Measurements from ENCODE around the gene MARS1.

MARS1 gene

GRCh38 chr12:57525615-57526383, 37.9 kb downstream of the MARS1 start:
- Mint-ChIP-seq H3K27me3 (no peaks in the 10 kb centered on the region), H3K4me1 (peaks cover 34 to 70% of the 10 kb centered on the region in 2 donors), H3K36me3 (peaks cover 38 to 51% of the 10 kb centered on the region in 2 donors), H3K4me3 (peak overlapping the region; percentile 25 to 35), H3K9me3 (no peaks in the 10 kb centered on the region), H3K27ac (peak overlapping the region; percentile 85)
- DNase-seq, result no peak
- no peak for ATAC-seq (replicated peaks)

- H3K27ac Mint-ChIP-seq, result peak overlapping the region; percentile 88
- H3K36me3 Mint-ChIP-seq, result peaks cover 38 to 55% of the 10 kb centered on the region in 2 donors
- peaks cover 30 to 62% of the 10 kb centered on the region in 2 donors for H3K4me1 Mint-ChIP-seq
- no peaks in the 10 kb centered on the region for H3K9me3 Mint-ChIP-seq
- DNase-seq, result no peak
- ATAC-seq (replicated peaks), result no peak
- H3K4me3 Mint-ChIP-seq, result peak overlapping the region in 1 of 2 donors; percentile 22
- H3K27me3 Mint-ChIP-seq, result no peaks in the 10 kb centered on the region
These were observed 38.7 kb downstream of the MARS1 start for GRCh38 chr12:57526477-57527126.

GRCh38 chr12:57527184-57527583, 39.3 kb downstream of the MARS1 start:
- DNase-seq (no peak), ATAC-seq (replicated peaks) (no peak)
- Mint-ChIP-seq H3K27ac (peak overlapping the region; percentile 31), H3K36me3 (peaks cover 38 to 59% of the 10 kb centered on the region in 2 donors), H3K4me1 (peaks cover 25 to 56% of the 10 kb centered on the region in 2 donors), H3K27me3 (no peaks in the 10 kb centered on the region), H3K4me3 (peak overlapping the region in 1 of 2 donors; percentile 22), H3K9me3 (no peaks in the 10 kb centered on the region)

GRCh38 chr12:57528176-57528575, 40.3 kb downstream of the MARS1 start:
- H3K27ac Mint-ChIP-seq, result peak overlapping the region; percentile 51
- no peaks in the 10 kb centered on the region for H3K9me3 Mint-ChIP-seq
- no peak for DNase-seq
- no peaks in the 10 kb centered on the region for H3K27me3 Mint-ChIP-seq
- peaks cover 23 to 51% of the 10 kb centered on the region in 2 donors for H3K4me1 Mint-ChIP-seq
- no peak overlapping the region for H3K4me3 Mint-ChIP-seq
- ATAC-seq (replicated peaks), result no peak
- H3K36me3 Mint-ChIP-seq, result peaks cover 45 to 63% of the 10 kb centered on the region in 2 donors

GRCh38 chr12:57528831-57529555, 41.1 kb downstream of the MARS1 start:
- H3K36me3 Mint-ChIP-seq, result peaks cover 49 to 67% of the 10 kb centered on the region in 2 donors

GRCh38 chr12:57529831-57530230, 42.0 kb downstream of the MARS1 start:
- Mint-ChIP-seq H3K36me3 (peaks cover 47 to 64% of the 10 kb centered on the region in 2 donors), H3K9me3 (no peaks in the 10 kb centered on the region), H3K27ac (peak overlapping the region; percentile 60), H3K4me3 (no peak overlapping the region), H3K4me1 (peaks cover 10 to 34% of the 10 kb centered on the region in 2 donors), H3K27me3 (no peaks in the 10 kb centered on the region)
- ATAC-seq (replicated peaks), result no peak
- DNase-seq, result no peak

More at GRCh38 chr12:57528831-57529555, 41.1 kb downstream of the MARS1 start:
- Mint-ChIP-seq H3K9me3 (no peaks in the 10 kb centered on the region), H3K27me3 (no peaks in the 10 kb centered on the region), H3K4me1 (peaks cover 18 to 43% of the 10 kb centered on the region in 2 donors), H3K27ac (peak overlapping the region; percentile 75), H3K4me3 (no peak overlapping the region)
- ATAC-seq (replicated peaks) (no peak), DNase-seq (no peak)

GRCh38 chr12:57530396-57531142, 42.7 kb downstream of the MARS1 start:
- Mint-ChIP-seq H3K36me3 (peaks cover 47 to 64% of the 10 kb centered on the region in 2 donors), H3K27ac (no peak overlapping the region)

GRCh38 chr12:57531836-57532235, 44.0 kb downstream of the MARS1 start:
- Mint-ChIP-seq H3K36me3 (peaks cover 40 to 67% of the 10 kb centered on the region in 2 donors), H3K9me3 (no peaks in the 10 kb centered on the region), H3K27ac (peak overlapping the region; percentile 65), H3K4me1 (peaks cover 2 to 14% of the 10 kb centered on the region in 2 donors), H3K4me3 (no peak overlapping the region), H3K27me3 (no peaks in the 10 kb centered on the region)
- ATAC-seq (replicated peaks) (no peak), DNase-seq (no peak)

More at GRCh38 chr12:57530396-57531142, 42.7 kb downstream of the MARS1 start:
- Mint-ChIP-seq H3K27me3 (no peaks in the 10 kb centered on the region), H3K9me3 (no peaks in the 10 kb centered on the region), H3K4me3 (no peak overlapping the region), H3K4me1 (peaks cover 5 to 27% of the 10 kb centered on the region in 2 donors)
- ATAC-seq (replicated peaks) (no peak), DNase-seq (no peak)

- ATAC-seq (replicated peaks), result no peak
- no peaks in the 10 kb centered on the region for H3K9me3 Mint-ChIP-seq
- H3K27me3 Mint-ChIP-seq, result no peaks in the 10 kb centered on the region
- DNase-seq, result no peak
- peak overlapping the region; percentile 56 for H3K27ac Mint-ChIP-seq
- H3K36me3 Mint-ChIP-seq, result peaks cover 39 to 76% of the 10 kb centered on the region in 2 donors
- no peak overlapping the region for H3K4me3 Mint-ChIP-seq
- H3K4me1 Mint-ChIP-seq, result peaks cover 2 to 6% of the 10 kb centered on the region in 2 donors
These were observed 45.2 kb downstream of the MARS1 start for GRCh38 chr12:57533108-57533507.

GRCh38 chr12:57534250-57534649, 46.4 kb downstream of the MARS1 start:
- H3K9me3 Mint-ChIP-seq, result no peaks in the 10 kb centered on the region
- DNase-seq (no peak), ATAC-seq (replicated peaks) (no peak)
- H3K27me3 Mint-ChIP-seq, result no peaks in the 10 kb centered on the region
- no peak overlapping the region for H3K4me3 Mint-ChIP-seq
- H3K36me3 Mint-ChIP-seq, result peaks cover 37 to 76% of the 10 kb centered on the region in 2 donors
- peaks cover 9 to 17% of the 10 kb centered on the region in 2 donors for H3K4me1 Mint-ChIP-seq
- H3K27ac Mint-ChIP-seq, result no peak overlapping the region

GRCh38 chr12:57534991-57535543, 47.2 kb downstream of the MARS1 start:
- Mint-ChIP-seq H3K27ac (peak overlapping the region; percentile 3), H3K27me3 (no peaks in the 10 kb centered on the region), H3K4me1 (peaks cover 7 to 12% of the 10 kb centered on the region in 2 donors), H3K36me3 (peaks cover 30 to 75% of the 10 kb centered on the region in 2 donors), H3K4me3 (no peak overlapping the region), H3K9me3 (no peaks in the 10 kb centered on the region)
- ATAC-seq (replicated peaks), result no peak
- no peak for DNase-seq

- Mint-ChIP-seq H3K9me3 (no peaks in the 10 kb centered on the region), H3K27ac (peak overlapping the region; percentile 57), H3K27me3 (no peaks in the 10 kb centered on the region), H3K4me1 (peaks cover 7 to 12% of the 10 kb centered on the region in 2 donors), H3K36me3 (peaks cover 31 to 79% of the 10 kb centered on the region in 2 donors), H3K4me3 (no peak overlapping the region)
- no peak for DNase-seq
- ATAC-seq (replicated peaks), result no peak
These were observed 48.1 kb downstream of the MARS1 start for GRCh38 chr12:57535764-57536596.

- H3K36me3 Mint-ChIP-seq, result peaks cover 34 to 78% of the 10 kb centered on the region in 2 donors
- no peaks in the 10 kb centered on the region for H3K9me3 Mint-ChIP-seq
- H3K27ac Mint-ChIP-seq, result no peak overlapping the region
- ATAC-seq (replicated peaks) (no peak), DNase-seq (no peak)
- H3K4me3 Mint-ChIP-seq, result no peak overlapping the region
- H3K4me1 Mint-ChIP-seq, result peaks cover 7 to 12% of the 10 kb centered on the region in 2 donors
- H3K27me3 Mint-ChIP-seq, result no peaks in the 10 kb centered on the region
These were observed 48.7 kb downstream of the MARS1 start for GRCh38 chr12:57536597-57536942.
